ENCODE results near the gene LILRB3.

LILRB3 gene

DNA sequence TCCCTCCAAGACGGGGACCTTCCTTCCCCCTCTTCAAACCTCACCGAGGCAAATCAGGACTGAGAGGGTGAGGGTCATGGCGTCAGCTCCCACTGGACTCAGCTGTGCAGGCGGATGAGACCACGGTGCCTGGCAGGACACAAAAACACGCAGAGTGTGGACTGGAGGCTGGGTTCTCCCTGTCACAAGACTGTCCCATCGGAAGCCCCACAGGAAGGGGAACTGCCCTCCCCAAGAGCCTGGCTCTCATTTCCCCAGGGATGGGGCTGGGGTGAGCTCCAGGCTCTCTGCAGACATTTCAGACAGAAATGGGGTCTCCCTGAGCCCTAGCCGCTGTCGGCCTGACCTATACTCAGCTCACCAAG lies 34.3 kb upstream of the LILRB3 start, which contains the start of gene LILRB5:
TSS of gene LILRB5 (minus strand) at position 158 of the 365 bp plus-strand sequence. CDS start at position 78, 80 bp downstream.
- H3K4me3 ChIP-seq (ENCODE audit: low read depth, low read length) = no peak within 1 kb of the TSS
- no peak for TF ChIP-seq CTCF (IDR thresholded peaks at IDR 0.05; ENCODE audit: low read depth, low read length, missing control alignments)
- in situ Hi-C loops (cut with HindIII; ENCODE audit: low sequenced_read_pairs) = no loop called here
- no peak for DNase-seq (ENCODE audit: low read depth)

- no peak for DNase-seq (ENCODE audit: low read depth)
- no peak overlapping the region for H3K4me3 ChIP-seq (ENCODE audit: low read depth, low read length)
- no peak for TF ChIP-seq CTCF (IDR thresholded peaks at IDR 0.05; ENCODE audit: low read depth, low read length, missing control alignments)
- in situ Hi-C loops (cut with HindIII; ENCODE audit: low sequenced_read_pairs) = no loop called here
These were observed 33.7 kb upstream of the LILRB3 start for GRCh38 chr19:54256250-54257115.

- no peak overlapping the region for H3K4me3 ChIP-seq (ENCODE audit: low read depth, low read length)
- no peak for TF ChIP-seq CTCF (IDR thresholded peaks at IDR 0.05; ENCODE audit: low read depth, low read length, missing control alignments)
- in situ Hi-C loops (cut with HindIII; ENCODE audit: low sequenced_read_pairs) = no loop called here
- DNase-seq (ENCODE audit: low read depth) = no peak
These were observed 32.4 kb upstream of the LILRB3 start for GRCh38 chr19:54255105-54255775.

- in situ Hi-C loops (cut with HindIII; ENCODE audit: low sequenced_read_pairs) = no loop called here
- no peak for TF ChIP-seq CTCF (IDR thresholded peaks at IDR 0.05; ENCODE audit: low read depth, low read length, missing control alignments)
- H3K4me3 ChIP-seq (ENCODE audit: low read depth, low read length) = no peak overlapping the region
- DNase-seq (ENCODE audit: low read depth) = no peak
These were observed 31.5 kb upstream of the LILRB3 start for GRCh38 chr19:54254195-54254906.

DNA sequence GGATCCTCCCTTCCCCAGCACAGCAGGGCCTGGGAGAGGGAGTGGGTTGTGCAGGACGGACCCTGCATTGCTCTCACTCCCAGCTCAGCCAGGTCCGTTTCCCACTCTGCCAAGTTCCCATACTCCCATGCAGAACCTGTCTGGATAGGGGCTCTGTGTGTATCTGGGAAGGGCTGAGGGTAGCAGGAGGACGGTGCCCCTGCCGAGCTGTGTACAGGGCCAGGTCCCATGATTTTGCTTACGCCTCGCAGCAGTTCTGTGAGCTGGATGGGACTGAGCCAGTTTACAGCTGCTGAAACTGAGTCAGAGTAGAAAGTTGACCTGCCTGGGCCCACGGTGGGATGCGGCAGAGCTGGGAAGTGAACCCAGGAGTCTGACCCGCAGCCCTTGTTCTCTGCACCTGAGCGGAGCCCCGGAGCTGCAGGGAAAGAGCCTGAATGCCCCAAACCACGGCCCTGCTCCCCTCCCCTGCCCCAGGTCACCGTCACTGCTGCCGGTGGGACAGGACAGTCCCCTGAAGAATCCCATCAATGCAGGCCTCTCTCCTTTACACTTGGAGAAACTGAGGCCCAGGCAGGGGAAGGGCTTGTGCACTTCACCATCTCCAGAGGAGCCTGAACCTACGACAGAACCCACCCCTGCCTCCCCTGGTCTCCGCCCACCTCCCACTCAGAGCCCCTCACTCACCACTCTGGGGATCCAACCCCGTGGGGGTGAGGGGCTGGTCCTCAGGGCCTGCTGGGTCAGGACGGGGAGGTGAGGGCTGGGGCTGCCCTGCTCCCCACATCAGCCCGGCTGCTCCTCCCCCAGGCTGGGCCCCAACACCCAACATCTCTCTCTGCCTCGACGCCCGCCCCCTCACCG lies 30.8 kb upstream of the LILRB3 start:
- no peak for DNase-seq (ENCODE audit: low read depth)
- no peak for TF ChIP-seq CTCF (IDR thresholded peaks at IDR 0.05; ENCODE audit: low read depth, low read length, missing control alignments)
- no peak overlapping the region for H3K4me3 ChIP-seq (ENCODE audit: low read depth, low read length)
- in situ Hi-C loops (cut with HindIII; ENCODE audit: low sequenced_read_pairs) = no loop called here

- in situ Hi-C loops (cut with HindIII; ENCODE audit: low sequenced_read_pairs) = no loop called here
- DNase-seq (ENCODE audit: low read depth) = no peak
- no peak for TF ChIP-seq CTCF (IDR thresholded peaks at IDR 0.05; ENCODE audit: low read depth, low read length, missing control alignments)
- H3K4me3 ChIP-seq (ENCODE audit: low read depth, low read length) = no peak overlapping the region
These were observed 30.0 kb upstream of the LILRB3 start for GRCh38 chr19:54252845-54253244.
